Esophagus muscularis mucosa (tissue), 4 donors: ENCODE data around the gene HIGD1A. TPM values are rescaled to one million over a fixed set of nuclear protein-coding genes. Genes with fewer than 3 reads are reported as not detected.

Experiments
- DNase-seq: peaks from one replicate; pipeline ENCODE4 v3.0.0-alpha.2; 2017; ENCODE audit errors: extremely low spot score
- H3K27ac ChIP-seq, 4 donors: fragments of 200-600 bp; sonication (generic); replicated peaks in 1 of 4; 1 replicate in 3 of 4; 2 replicates in 1 of 4; pipeline ENCODE4 v1.5.1; 2016 to 2019; ENCODE audit warnings: mild to moderate bottlenecking in 1 of 4
- H3K27me3 ChIP-seq, 4 donors: fragments of 200-600 bp; sonication (generic); one replicate each; pipeline versions ENCODE4 v1.5.1 to v1.6.0; 2016 to 2019
- H3K36me3 ChIP-seq, 4 donors: fragments of 200-600 bp; sonication (generic); one replicate each; pipeline ENCODE4 v1.5.1; 2016 to 2019
- H3K4me1 ChIP-seq, 4 donors: fragments of 200-600 bp; sonication (generic); one replicate each; pipeline ENCODE4 v1.5.1; 2016 to 2019
- H3K4me3 ChIP-seq, 4 donors: fragments of 200-600 bp; sonication (generic); 1 replicate in 2 of 4; 2 replicates in 2 of 4; pipeline ENCODE4 v1.5.1; 2016 to 2019; ENCODE audit warnings: mild to moderate bottlenecking in 4 of 4, moderate library complexity in 1 of 4
- H3K9me3 ChIP-seq, 4 donors: fragments of 200-600 bp; sonication (generic); 1 replicate in 3 of 4; 2 replicates in 1 of 4; pipeline ENCODE4 v1.5.1; 2016 to 2019
- CTCF ChIP-seq, 3 experiments: fragments of 200-600 bp in 2 of 3; fragments of 450-650 bp in 1 of 3; sonication (generic) in 2 of 3; IDR thresholded peaks; one replicate each; pipeline ENCODE4 v1.5.1; 2017 to 2019; ENCODE audit warnings: antibody characterized with exemption in 3 of 3, mild to moderate bottlenecking in 2 of 3, moderate library complexity in 1 of 3
- EP300 ChIP-seq: sonication (generic); formaldehyde crosslinking; IDR thresholded peaks from one replicate; pipeline ENCODE4 v1.6.1; 2017; ENCODE audit warnings: antibody characterized with exemption
- POLR2A ChIP-seq: fragments of 450-650 bp; IDR thresholded peaks from one replicate; pipeline ENCODE4 v1.6.1; 2017; ENCODE audit warnings: antibody characterized with exemption, moderate library complexity, mild to moderate bottlenecking, low read depth
- POLR2AphosphoS5 ChIP-seq, 2 donors: sonication (generic); formaldehyde crosslinking; IDR thresholded peaks; one replicate each; pipeline ENCODE4 v1.6.1; 2017; ENCODE audit warnings: antibody characterized with exemption in 2 of 2
- WGBS: methylation state at CpG from one replicate; pipeline ENCODE4 v1.1.5; 2018; 5-methylcytosine and 5-hydroxymethylcytosine counted together
- intact Hi-C: fragments of 100-400 bp; cut with DNase I; formaldehyde crosslinking; loops from one replicate; pipeline ENCODE4 v1.15.1; 2023
- total RNA-seq, 4 donors: library from RNA; depleted of rRNA; stranded (reverse); fragments of >200 nt; gene quantifications; one replicate each; pipeline versions ENCODE4 v1.1.0 to v1.2.1, GENCODE V29; 2016

The HIGD1A gene
- total RNA-seq, 4 donors from 2014 or later: 161 to 407 (median 272) TPM

GRCh38 chr3:42747581-42747980 lies 56.7 kb downstream of the HIGD1A start:
- H3K36me3 ChIP-seq: peaks cover 0 to 3% (median 0%) of the 10 kb centered on the region in 4 donors
- TF ChIP-seq EP300 (no peak), POLR2A (no peak), POLR2AphosphoS5 (IDR thresholded peaks at IDR 0.05) (no peak), CTCF (IDR thresholded peaks at IDR 0.05) (no peak)
- no peaks in the 10 kb centered on the region for H3K9me3 ChIP-seq
- DNase-seq: no peak
- peaks cover 33 to 76% (median 70%) of the 10 kb centered on the region in 4 donors for H3K4me1 ChIP-seq
- intact Hi-C loops: loop anchor here (5.0 kb wide), 1 partner anchor 145 kb away; the partner anchor contains the start of gene NKTR
- H3K27ac ChIP-seq: peak overlapping the region; percentile 23 to 81 (median 72)
- H3K4me3 ChIP-seq: no peak overlapping the region
- 91% methylated on average over 6 of the region's 6 CpGs for WGBS
- H3K27me3 ChIP-seq: no peaks in the 10 kb centered on the region

GRCh38 chr3:42746455-42747450 lies 57.5 kb downstream of the HIGD1A start:
- no peak for DNase-seq
- intact Hi-C loops: loop anchor here (5.0 kb wide), 1 partner anchor 144 kb away; the partner anchor contains the start of gene NKTR
- 64% methylated on average over 10 of the region's 11 CpGs for WGBS

GRCh38 chr3:42745776-42746454 lies 58.4 kb downstream of the HIGD1A start:
- peaks cover 33 to 65% (median 64%) of the 10 kb centered on the region in 4 donors for H3K4me1 ChIP-seq
- intact Hi-C loops: loop anchor here (5.0 kb wide), 1 partner anchor 144 kb away; the partner anchor contains the start of gene NKTR
- peak overlapping the region; percentile 74 to 87 (median 80) for H3K27ac ChIP-seq
- H3K4me3 ChIP-seq: no peak overlapping the region
- TF ChIP-seq POLR2AphosphoS5 (IDR thresholded peaks at IDR 0.05): no peak
- TF ChIP-seq POLR2A: no peak
- TF ChIP-seq EP300: no peak
- TF ChIP-seq CTCF (IDR thresholded peaks at IDR 0.05): no peak
- no peaks in the 10 kb centered on the region for H3K9me3 ChIP-seq
- no peaks in the 10 kb centered on the region for H3K27me3 ChIP-seq
- DNase-seq: no peak
- H3K36me3 ChIP-seq: no peaks in the 10 kb centered on the region
- 56% methylated on average over 8 of the region's 8 CpGs for WGBS

More at GRCh38 chr3:42746455-42747450, 57.5 kb downstream of the HIGD1A start:
- TF ChIP-seq CTCF (IDR thresholded peaks at IDR 0.05) (no peak), POLR2AphosphoS5 (IDR thresholded peaks at IDR 0.05) (peak; percentile 19 to 42)
- Histone ChIP-seq H3K4me3 (no peak overlapping the region), H3K9me3 (no peaks in the 10 kb centered on the region), H3K27me3 (no peaks in the 10 kb centered on the region), H3K27ac (peak overlapping the region; percentile 74 to 87 (median 80)), H3K4me1 (peaks cover 33 to 73% (median 69%) of the 10 kb centered on the region in 4 donors), H3K36me3 (no peaks in the 10 kb centered on the region)

- Histone ChIP-seq H3K36me3 (no peaks in the 10 kb centered on the region), H3K4me3 (no peak overlapping the region), H3K27me3 (no peaks in the 10 kb centered on the region), H3K4me1 (peaks cover 33 to 65% (median 64%) of the 10 kb centered on the region in 4 donors), H3K9me3 (no peaks in the 10 kb centered on the region), H3K27ac (peak overlapping the region; percentile 74 to 87 (median 80))
- WGBS: 70% methylated on average over 3 of the region's 3 CpGs
- intact Hi-C loops: loop anchor here (5.0 kb wide), 1 partner anchor 143 kb away; the partner anchor contains the start of gene NKTR
- DNase-seq: no peak
- no peak for TF ChIP-seq POLR2A
- no peak for TF ChIP-seq CTCF (IDR thresholded peaks at IDR 0.05)
- TF ChIP-seq EP300: no peak
Observed at GRCh38 chr3:42745291-42745745, 59.0 kb downstream of the HIGD1A start.
